Measurements from ENCODE around the gene CEP76. TPM values are rescaled to one million over a fixed set of nuclear protein-coding genes. Genes with fewer than 3 reads are reported as not detected.
A peak's percentile ranks its signal among the peaks of the same experiment; 100 is the strongest.

Gene CEP76
- polyA plus RNA-seq, 3 donors = 2.7 to 3.4 (median 3.0) TPM

DNA sequence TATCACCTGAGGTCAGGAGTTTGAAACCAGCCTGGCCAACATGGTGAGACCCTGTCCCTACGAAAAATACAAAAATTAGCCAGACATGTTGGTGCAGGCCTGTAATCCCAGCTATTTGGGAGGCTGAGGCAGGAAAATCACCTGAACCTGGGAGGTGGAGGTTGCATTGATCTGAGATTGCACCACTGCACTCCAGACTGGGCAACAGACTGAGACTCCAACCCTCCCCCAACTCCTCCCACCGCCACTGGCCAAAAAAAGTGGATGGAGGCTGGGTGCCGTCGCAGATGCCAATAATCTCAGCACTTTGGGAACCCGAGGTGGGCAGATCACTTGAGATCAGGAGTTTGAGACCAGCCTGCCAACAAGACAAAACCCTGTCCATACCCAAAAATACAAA is 34.5 kb downstream of the CEP76 start:
- Histone ChIP-seq H3K4me3 (replicated peaks in 1 of 3; ENCODE audit: low read depth in 2 of 3, low read length in 3 of 3) (no peak overlapping the region), H3K9me3 (replicated peaks in 1 of 2; ENCODE audit: control insufficient read depth in 1 of 2, insufficient read depth in 1 of 2, low read length in 2 of 2) (no peaks in the 10 kb centered on the region), H3K9ac (ENCODE audit: insufficient read depth, low read length, poor library complexity, severe bottlenecking) (no peak overlapping the region), H2AFZ (ENCODE audit: insufficient read depth, low read depth, low read length, poor library complexity, severe bottlenecking) (no peak overlapping the region), H3K4me1 (ENCODE audit: control insufficient read depth in 1 of 2, insufficient read depth in 2 of 2, low read length in 2 of 2) (no peaks in the 10 kb centered on the region), H3K27me3 (ENCODE audit: control insufficient read depth in 2 of 2, insufficient read depth in 2 of 2, low read length in 2 of 2) (no peaks in the 10 kb centered on the region), H3K79me2 (ENCODE audit: insufficient read depth, low read length) (no peaks in the 10 kb centered on the region), H3K36me3 (replicated peaks in 1 of 2; ENCODE audit: control insufficient read depth in 1 of 2, insufficient read depth in 2 of 2, low read length in 2 of 2) (peaks cover 4 to 9% of the 10 kb centered on the region in 2 donors), H4K20me1 (ENCODE audit: insufficient read depth, low read length) (no peaks in the 10 kb centered on the region), H3K27ac (ENCODE audit: low read depth in 1 of 2, low read length in 2 of 2) (no peak overlapping the region), H3K4me2 (replicated peaks; ENCODE audit: extremely low read depth, low read length, poor library complexity, severe bottlenecking) (no peak overlapping the region)
- intact Hi-C loops (cut with micrococcal nuclease) = no loop called here
- H3K9me3 Mint-ChIP-seq = no peaks in the 10 kb centered on the region
- peaks cover 0 to 1% (median 0%) of the 10 kb centered on the region in 3 donors for H3K27me3 Mint-ChIP-seq (ENCODE audit: low read depth in 3 of 3)
- H3K36me3 Mint-ChIP-seq = peaks cover 3 to 16% of the 10 kb centered on the region in 2 donors
- no peak for DNase-seq
- no peak overlapping the region for H3K4me3 Mint-ChIP-seq
- TF ChIP-seq, protein P1, sequence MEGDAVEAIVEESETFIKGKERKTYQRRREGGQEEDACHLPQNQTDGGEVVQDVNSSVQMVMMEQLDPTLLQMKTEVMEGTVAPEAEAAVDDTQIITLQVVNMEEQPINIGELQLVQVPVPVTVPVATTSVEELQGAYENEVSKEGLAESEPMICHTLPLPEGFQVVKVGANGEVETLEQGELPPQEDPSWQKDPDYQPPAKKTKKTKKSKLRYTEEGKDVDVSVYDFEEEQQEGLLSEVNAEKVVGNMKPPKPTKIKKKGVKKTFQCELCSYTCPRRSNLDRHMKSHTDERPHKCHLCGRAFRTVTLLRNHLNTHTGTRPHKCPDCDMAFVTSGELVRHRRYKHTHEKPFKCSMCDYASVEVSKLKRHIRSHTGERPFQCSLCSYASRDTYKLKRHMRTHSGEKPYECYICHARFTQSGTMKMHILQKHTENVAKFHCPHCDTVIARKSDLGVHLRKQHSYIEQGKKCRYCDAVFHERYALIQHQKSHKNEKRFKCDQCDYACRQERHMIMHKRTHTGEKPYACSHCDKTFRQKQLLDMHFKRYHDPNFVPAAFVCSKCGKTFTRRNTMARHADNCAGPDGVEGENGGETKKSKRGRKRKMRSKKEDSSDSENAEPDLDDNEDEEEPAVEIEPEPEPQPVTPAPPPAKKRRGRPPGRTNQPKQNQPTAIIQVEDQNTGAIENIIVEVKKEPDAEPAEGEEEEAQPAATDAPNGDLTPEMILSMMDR (IDR thresholded peaks at IDR 0.05) = no peak
- no peaks in the 10 kb centered on the region for H3K4me1 Mint-ChIP-seq
- H3K27ac Mint-ChIP-seq = no peak overlapping the region
- WGBS (ENCODE audit: insufficient coverage) = 82% methylated on average over 2 of the region's 5 CpGs

DNA sequence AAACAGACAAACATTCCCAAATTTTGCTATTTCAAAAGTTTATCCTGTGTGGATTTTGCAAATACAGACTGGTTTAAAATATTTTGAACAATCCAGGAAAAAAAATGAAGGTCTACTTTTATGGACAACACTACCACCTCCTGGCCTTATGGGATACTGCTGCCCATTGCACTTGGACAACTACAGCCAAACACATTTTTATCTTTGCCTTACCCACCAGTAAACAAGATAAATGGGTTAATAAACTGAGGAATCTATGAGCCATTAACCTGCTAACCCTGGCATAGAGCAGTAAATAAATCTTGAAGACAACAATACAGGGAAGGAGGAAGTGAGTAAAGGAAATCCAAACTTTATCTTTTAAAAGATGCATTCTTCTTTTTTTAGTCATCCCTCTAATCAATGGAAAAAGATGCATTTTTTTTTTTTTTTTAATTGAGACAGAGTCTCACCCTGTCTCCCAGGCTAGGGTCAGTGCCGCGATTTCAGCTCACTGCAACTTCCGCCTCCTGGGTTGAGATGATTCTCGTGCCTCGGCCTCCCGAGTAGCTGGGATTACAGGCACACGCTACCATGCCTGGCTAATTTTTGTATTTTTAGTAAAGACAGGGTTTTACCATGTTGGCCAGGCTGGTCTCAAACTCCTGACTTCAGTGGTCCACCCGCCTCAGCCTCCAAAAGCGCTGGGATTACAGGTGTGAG is 42.5 kb downstream of the CEP76 start:
- peak; percentile 39 to 57 (median 55) for DNase-seq

More for the DNA sequence above, 42.5 kb downstream of the CEP76 start:
- H3K9ac ChIP-seq (ENCODE audit: insufficient read depth, low read length, poor library complexity, severe bottlenecking) = no peak overlapping the region
- no peaks in the 10 kb centered on the region for H3K36me3 ChIP-seq (replicated peaks in 1 of 2; ENCODE audit: control insufficient read depth in 1 of 2, insufficient read depth in 2 of 2, low read length in 2 of 2)
- Mint-ChIP-seq H3K27me3 (ENCODE audit: low read depth in 3 of 3) (peaks cover 13 to 29% (median 23%) of the 10 kb centered on the region in 3 donors), H3K4me1 (peaks cover 11% of the 10 kb centered on the region), H3K36me3 (peaks cover 0 to 3% of the 10 kb centered on the region in 2 donors), H3K9me3 (peaks cover 0 to 11% (median 0%) of the 10 kb centered on the region in 7 donors), H3K4me3 (no peak overlapping the region), H3K27ac (no peak overlapping the region)
- H2AFZ ChIP-seq (ENCODE audit: insufficient read depth, low read depth, low read length, poor library complexity, severe bottlenecking) = no peak overlapping the region
- no peaks in the 10 kb centered on the region for H3K79me2 ChIP-seq (ENCODE audit: insufficient read depth, low read length)
- intact Hi-C loops (cut with micrococcal nuclease) = loop anchor here (2.0 to 10.0 kb wide), 5 partner anchors 53 to 269 kb away; partner anchors contain the start of gene PRELID3A (in 2 of the 2)
- H3K9me3 ChIP-seq (replicated peaks in 1 of 2; ENCODE audit: control insufficient read depth in 1 of 2, insufficient read depth in 1 of 2, low read length in 2 of 2) = no peaks in the 10 kb centered on the region
- no peak overlapping the region for H3K27ac ChIP-seq (ENCODE audit: low read depth in 1 of 2, low read length in 2 of 2)
- TF ChIP-seq, protein P1 (IDR thresholded peaks at IDR 0.05) = peak; percentile 87
- H4K20me1 ChIP-seq (ENCODE audit: insufficient read depth, low read length) = no peaks in the 10 kb centered on the region
- H3K4me1 ChIP-seq (ENCODE audit: control insufficient read depth in 1 of 2, insufficient read depth in 2 of 2, low read length in 2 of 2) = peaks cover 11 to 19% of the 10 kb centered on the region in 2 donors
- H3K4me2 ChIP-seq (replicated peaks; ENCODE audit: extremely low read depth, low read length, poor library complexity, severe bottlenecking) = no peak overlapping the region
- WGBS (ENCODE audit: insufficient coverage) = 93% methylated on average over 5 of the region's 9 CpGs
- peaks cover 7 to 21% of the 10 kb centered on the region in 2 donors for H3K27me3 ChIP-seq (ENCODE audit: control insufficient read depth in 2 of 2, insufficient read depth in 2 of 2, low read length in 2 of 2)
- no peak overlapping the region for H3K4me3 ChIP-seq (replicated peaks in 1 of 3; ENCODE audit: low read depth in 2 of 3, low read length in 3 of 3)
